ENCODE measurements around the gene VPS51. TPM values are rescaled to one million over a fixed set of nuclear protein-coding genes. Genes with fewer than 3 reads are reported as not detected.

The VPS51 gene
- total and polyA plus RNA-seq, 9 of the 15 experiments (the other 6 are each of a cell fraction or from before 2014, with no cell fraction given): 1.8 to 143 (median 46.8) TPM

DNA sequence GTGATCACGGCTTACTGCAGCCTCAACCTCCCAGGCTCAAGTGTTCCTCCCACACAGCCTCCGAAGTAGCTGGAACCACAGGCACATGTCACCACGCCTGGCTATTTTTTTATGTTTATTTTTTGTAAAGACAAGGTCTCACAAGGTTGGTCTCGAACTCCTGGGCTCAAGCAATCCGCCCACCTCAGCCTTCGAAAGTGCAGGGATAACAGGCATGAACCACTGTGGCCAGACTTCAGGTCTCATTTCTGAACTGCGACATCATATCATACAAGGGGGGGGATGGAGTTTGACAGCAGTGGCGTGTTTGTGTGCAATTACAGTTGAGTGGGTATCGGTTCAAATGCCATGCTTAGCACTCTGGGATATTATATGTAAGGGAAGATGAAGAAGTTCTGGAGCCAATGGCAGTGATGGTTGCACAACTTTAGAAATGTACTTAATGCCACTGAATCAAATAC lies 44.6 kb upstream of the VPS51 start (continued):
- no peak for TF ChIP-seq CHD7 (IDR thresholded peaks at IDR 0.05; ENCODE audit: low read depth, low read length)
- no peak for TF ChIP-seq SMC3 (conservative IDR thresholded peaks at IDR 0.05; ENCODE audit: insufficient read depth, low read depth, low read length)
- TF ChIP-seq MEF2D (tag; conservative IDR thresholded peaks at IDR 0.05; ENCODE audit: low read depth): no peak
- no peak for TF ChIP-seq PCBP1 (IDR thresholded peaks at IDR 0.05; ENCODE audit: low read depth, low read length, poor library complexity, severe bottlenecking)
- no peak for TF ChIP-seq CEBPG (CRISPR knock-in tag; IDR thresholded peaks at IDR 0.05)
- TF ChIP-seq CEBPG (tag; conservative IDR thresholded peaks at IDR 0.05 in 1 of 2, IDR thresholded peaks at IDR 0.05 in 1 of 2): 0 out of 4 replicates have a peak, but pooled peaks of 1 of the 2 experiments have one; percentile 19
- TF ChIP-seq POLR2A (conservative IDR thresholded peaks at IDR 0.05): 0 out of 2 replicates have a peak, but pooled peaks have one; percentile 20
- 0 out of 2 replicates have a peak, but pooled peaks have one; percentile 5 for TF ChIP-seq EGR1 (conservative IDR thresholded peaks at IDR 0.05)
- TF ChIP-seq POLR2AphosphoS5 (IDR thresholded peaks at IDR 0.05; ENCODE audit: control insufficient read depth, insufficient read depth, low read depth, low read length): peak; percentile 63; the same call in 1 of the 2 replicates
- TF ChIP-seq L3MBTL2 (IDR thresholded peaks at IDR 0.05): no peak
- TF ChIP-seq CEBPB (tag; IDR thresholded peaks at IDR 0.05): peak; percentile 37; the same call in 1 of the 2 replicates

Data from K562 (cell line).